DMS53 (cell line): Measurements from ENCODE around the gene EHHADH.
"Not testable (repeated sequence)": the region's sequence is repeated elsewhere in the genome, so short reads cannot be mapped to it uniquely, and the experiment has no call there.

Experiments
- DNase-seq: peaks from one replicate; lab custom pipeline; 2025; lab: John Stamatoyannopoulos, UW

The EHHADH gene

DNA sequence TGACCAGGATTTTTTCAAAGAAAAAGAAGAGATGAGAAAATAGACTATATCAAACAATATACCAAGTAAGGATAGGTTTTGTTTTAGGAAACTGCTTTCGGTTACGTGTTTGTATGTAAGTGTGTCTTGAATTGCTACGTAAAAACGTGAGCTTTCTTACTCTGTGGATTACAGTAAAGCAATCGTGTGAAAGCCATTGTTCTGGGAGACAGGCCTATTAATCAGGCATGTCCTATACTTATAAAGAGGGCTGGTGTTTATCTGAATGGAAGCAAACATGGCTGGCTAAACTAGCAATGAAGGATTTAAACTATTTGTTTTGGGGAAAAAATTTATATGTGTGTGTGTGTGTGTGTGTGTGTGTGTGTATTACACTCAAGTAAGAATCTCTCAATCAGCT lies 2.6 kb downstream of the EHHADH start:
- no peak for DNase-seq

GRCh38 chr3:185250653-185251052 lies 3.2 kb downstream of the EHHADH start:
- DNase-seq, result no peak

- no peak for DNase-seq
Observed at GRCh38 chr3:185250247-185250646, 3.6 kb downstream of the EHHADH start.

GRCh38 chr3:185242642-185243041 lies 11.2 kb downstream of the EHHADH start:
- DNase-seq, result no peak

DNA sequence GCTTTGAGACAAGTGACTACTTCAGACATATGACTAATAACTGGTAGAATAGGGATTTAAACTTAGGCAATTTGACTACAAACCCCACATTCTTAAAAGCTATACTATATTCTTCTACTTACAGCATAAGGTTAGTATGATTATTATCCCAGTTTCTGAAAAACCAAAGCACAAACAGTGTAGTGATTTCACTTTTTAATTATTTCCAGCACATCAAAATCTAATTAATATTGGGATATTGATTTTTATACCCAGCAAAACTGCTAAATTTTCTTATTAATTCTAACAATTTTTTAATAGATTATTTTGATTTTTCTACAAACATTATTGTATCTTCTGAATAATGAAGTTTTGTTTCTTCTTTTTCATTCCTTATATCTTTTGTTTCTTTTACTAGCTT lies 16.9 kb downstream of the EHHADH start:
- DNase-seq, result no peak

DNA sequence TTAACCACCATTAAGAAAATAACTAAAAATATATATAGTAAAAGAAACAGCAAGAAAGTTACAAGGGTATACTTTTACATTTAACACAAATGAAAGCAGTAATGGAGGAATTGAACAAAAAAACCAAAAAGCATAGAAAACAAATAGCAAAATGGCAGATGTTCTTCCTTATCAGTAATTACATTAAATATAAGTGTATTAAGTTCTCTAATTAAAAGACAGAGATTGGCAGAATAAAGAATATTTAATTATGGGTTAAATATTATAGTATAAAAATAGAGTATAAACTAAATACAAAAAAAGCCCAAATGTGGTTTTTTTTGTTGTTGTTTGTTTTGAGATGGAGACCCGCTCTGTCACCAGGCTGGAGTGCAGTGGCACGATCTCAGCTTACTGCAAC lies 20.5 kb downstream of the EHHADH start:
- DNase-seq, result no peak

DNA sequence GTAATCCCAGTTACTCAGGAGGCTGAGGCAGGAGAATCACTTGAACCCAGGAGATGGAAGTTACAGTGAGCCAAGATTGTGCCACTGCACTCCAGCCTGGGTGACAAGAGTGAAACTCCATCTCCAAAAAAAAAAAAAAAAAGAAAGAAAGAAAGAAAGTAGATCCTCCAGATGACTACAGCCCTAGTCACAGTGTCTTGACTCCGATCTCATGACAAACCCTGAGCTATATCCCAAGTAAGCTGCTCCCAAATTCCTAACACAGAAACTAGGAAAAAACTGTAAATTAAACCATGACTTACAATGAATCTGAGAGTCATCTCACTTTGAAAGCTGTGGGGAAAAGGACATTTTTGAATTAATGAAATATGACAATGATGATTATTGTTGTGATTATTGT lies 27.3 kb downstream of the EHHADH start:
- DNase-seq, result not testable (repeated sequence)

GRCh38 chr3:185225523-185225922 lies 28.3 kb downstream of the EHHADH start:
- DNase-seq, result no peak

GRCh38 chr3:185225080-185225479 lies 28.8 kb downstream of the EHHADH start:
- DNase-seq, result no peak

GRCh38 chr3:185221203-185221602 lies 32.6 kb downstream of the EHHADH start:
- no peak for DNase-seq

DNA sequence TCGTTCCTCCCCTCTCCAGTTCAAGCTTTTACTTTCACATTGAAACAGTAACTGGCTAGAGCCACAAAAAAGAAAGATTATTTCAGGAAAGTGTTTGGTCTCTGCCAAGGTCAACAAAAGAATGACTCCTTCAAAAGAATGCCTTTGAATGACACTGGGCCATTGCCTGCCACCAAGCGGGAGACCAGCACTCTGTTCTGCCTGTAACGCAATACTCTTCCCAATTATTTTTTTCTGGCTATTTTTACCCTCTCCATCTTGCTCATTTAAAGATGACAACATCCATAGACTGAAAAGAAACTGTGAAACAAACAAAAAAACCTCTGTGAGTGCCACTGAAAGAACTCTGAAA lies 37.3 kb downstream of the EHHADH start:
- no peak for DNase-seq

DNA sequence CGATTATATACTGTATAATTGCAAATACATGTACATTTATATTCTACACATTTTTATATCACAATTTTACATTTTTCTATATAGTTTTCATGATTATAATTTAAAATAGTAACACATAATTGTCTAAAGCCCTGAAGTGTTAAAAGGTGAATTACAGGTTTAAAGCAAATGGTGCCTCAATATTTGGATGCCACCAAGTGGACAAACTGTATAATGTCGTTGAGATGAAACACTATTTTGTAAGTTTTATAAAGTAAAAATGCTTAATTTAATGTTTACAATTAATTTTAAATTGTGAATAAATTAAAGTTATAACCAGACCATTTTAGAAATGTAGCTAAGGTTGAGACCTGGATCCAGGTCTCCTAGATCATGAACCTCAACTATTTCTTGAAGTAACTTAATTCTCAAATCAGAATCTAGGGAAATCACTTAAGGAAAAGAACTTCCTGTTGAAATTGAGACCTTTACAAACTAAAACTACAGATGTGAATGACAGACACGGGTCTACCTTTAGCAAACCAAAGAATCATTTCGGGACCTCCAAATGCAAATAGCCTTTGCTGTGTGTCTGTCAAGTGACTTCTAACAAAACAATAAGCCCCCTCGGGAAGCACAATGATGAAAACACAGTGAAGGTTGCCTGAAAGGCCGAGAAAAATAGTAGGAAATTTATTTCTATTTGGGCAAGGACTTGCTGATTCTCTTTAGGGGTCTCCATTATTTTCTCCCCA lies 37.8 kb downstream of the EHHADH start:
- peak; percentile 45 for DNase-seq

GRCh38 chr3:185212559-185212958 lies 41.3 kb downstream of the EHHADH start:
- no peak for DNase-seq

DNA sequence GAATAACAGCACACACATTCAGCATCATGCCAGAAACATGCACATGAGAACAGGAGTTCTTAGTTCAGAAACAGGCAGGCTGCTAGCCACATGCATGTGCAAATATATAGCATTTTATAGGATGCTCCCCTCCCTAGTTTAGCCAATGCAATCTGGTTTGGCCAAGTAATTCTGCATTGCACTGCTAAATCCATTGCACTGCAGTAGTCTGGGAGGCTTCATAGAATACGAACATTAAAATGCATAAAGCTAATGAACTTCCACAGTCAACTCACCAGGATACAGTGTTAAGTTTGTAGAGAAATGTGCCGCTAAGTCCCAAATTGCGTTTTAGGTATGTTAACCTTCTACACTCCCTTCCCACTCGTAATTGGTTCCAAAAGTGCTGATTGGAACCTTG lies 41.8 kb downstream of the EHHADH start:
- no peak for DNase-seq

DNA sequence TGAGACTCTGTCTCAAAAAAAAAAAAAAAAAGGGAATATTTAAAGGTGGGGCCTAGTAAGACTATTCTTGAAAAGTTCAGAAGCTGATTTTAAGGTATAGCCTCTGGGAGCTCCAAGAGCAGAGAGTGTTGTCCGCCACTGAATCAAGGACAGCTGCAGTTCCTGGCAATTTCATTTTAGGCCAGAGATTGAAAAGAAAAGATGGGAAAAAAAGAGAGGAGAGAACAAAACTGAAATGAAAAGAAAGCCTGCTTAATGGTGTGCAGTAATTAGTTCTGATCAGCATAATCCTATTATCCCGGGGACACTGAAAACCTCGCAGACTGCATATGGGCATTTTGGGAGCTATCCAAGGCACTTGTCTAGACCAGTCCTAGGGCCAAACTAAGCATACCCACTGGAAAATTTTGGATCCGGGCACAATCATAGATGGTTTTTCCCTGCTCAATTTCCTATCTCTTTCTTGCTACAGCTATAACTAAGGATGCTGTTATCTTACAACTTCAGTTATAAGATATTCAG lies 43.2 kb downstream of the EHHADH start:
- DNase-seq, result no peak

DNA sequence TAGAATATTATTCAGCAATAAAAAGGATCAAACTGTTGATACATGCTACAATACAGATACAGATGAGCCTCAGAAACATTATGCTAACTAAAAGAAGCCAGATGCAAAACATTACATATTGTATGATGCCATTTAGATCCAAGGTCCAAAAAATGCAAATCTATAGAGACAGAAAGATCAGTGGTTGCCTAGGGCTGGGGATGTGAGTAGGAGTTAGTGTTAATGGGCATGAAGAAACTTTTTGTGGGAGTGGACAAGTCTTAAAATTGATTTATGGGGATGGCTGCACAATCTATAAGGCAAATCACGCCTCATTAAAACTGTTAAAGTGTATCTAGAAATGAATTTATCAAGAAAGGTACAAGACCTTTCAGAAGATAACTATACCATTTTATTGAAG lies 45.0 kb downstream of the EHHADH start:
- no peak for DNase-seq

GRCh38 chr3:185207931-185208746 lies 45.7 kb downstream of the EHHADH start:
- no peak for DNase-seq

- no peak for DNase-seq
Observed at GRCh38 chr3:185207481-185207880, 46.4 kb downstream of the EHHADH start.

DNA sequence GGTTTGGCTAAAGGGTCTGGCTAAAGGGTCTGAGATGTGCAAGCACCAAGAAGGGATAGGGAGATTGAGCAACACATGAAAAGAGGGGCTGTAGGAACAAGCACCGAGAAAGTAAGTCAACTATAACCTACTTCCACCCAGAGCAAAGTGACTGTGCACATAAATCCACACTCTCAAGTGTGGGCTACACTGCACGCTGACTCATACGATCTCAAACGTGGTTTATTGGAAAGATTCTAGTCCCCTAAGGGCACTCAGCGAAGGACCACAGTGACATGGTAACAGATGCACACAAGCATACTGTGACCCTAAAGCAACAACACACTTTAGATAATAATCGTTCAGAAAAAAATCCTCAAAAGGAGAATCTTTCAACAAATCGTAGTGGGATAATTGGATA lies 48.0 kb downstream of the EHHADH start:
- no peak for DNase-seq

DNA sequence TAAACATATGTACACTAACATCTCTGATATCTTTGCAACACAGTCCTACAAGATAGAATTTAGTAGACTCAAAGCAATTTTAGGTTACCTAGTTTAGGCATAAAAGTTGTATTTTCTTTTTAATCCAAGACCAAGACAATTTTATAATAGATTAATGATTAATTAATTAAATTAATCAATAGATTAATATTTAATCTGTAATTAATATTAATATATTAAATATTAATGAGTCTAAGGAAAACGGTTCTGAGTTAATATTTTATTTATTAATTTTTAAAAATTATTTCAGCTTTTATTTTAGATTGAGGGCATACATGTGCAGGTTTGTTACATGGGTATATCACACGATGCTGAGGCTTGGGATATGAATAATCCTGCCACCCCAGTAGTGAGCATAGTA lies 49.0 kb downstream of the EHHADH start:
- no peak for DNase-seq

- DNase-seq, result no peak
Observed at GRCh38 chr3:185200639-185201038, 53.2 kb downstream of the EHHADH start.

GRCh38 chr3:185199671-185200070 lies 54.2 kb downstream of the EHHADH start:
- no peak for DNase-seq

DNA sequence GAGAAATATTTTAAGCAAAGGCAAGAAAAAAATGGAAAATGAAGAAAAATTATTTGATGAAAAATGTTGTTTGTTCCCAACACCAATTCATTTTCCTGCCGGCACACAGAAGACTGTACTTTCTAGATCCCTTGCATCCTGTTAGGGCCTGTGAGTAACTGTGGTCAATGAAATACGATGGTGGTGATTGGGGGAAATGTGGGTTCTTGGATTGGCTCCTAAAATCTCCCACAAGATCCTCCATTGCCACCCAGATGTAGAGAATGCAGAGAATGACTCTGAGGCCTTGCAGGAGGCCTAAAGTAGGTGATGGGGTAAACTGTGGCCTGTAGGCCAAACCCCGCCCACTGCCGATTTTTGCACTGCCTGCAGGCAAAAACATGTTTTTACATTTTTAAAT lies 54.6 kb downstream of the EHHADH start:
- no peak for DNase-seq
